Measurements from ENCODE around the gene PRSS8.
A peak's percentile ranks its signal among the peaks of the same experiment; 100 is the strongest.

The PRSS8 gene

GRCh38 chr16:31128711-31129567 lies 6.6 kb downstream of the PRSS8 start:
- no peak for DNase-seq (ENCODE audit: low spot score)

- DNase-seq (ENCODE audit: low spot score): no peak
Measured at GRCh38 chr16:31127182-31127581, 8.3 kb downstream of the PRSS8 start.

GRCh38 chr16:31125844-31126243 lies 9.7 kb downstream of the PRSS8 start:
- no peak for DNase-seq (ENCODE audit: low spot score)

GRCh38 chr16:31120129-31120528 lies 15.4 kb downstream of the PRSS8 start:
- no peak for DNase-seq (ENCODE audit: low spot score)

- DNase-seq (ENCODE audit: low spot score): no peak
Measured at GRCh38 chr16:31118223-31119155, 17.0 kb downstream of the PRSS8 start.

GRCh38 chr16:31117384-31118222 lies 17.9 kb downstream of the PRSS8 start, which contains the start of gene KAT8:
Gene KAT8, plus strand, starts transcription at chr16:31117664. Its CDS starts 18 bp downstream, at chr16:31117682.
- peak; percentile 98 for DNase-seq (ENCODE audit: low spot score)

- DNase-seq (ENCODE audit: low spot score): no peak
Measured at GRCh38 chr16:31114468-31114867, 21.1 kb downstream of the PRSS8 start.

- DNase-seq (ENCODE audit: low spot score): no peak
Measured at GRCh38 chr16:31113121-31114120, 22.1 kb downstream of the PRSS8 start.

- DNase-seq (ENCODE audit: low spot score): no peak
Measured at GRCh38 chr16:31112711-31113110, 22.8 kb downstream of the PRSS8 start.

GRCh38 chr16:31111881-31112466 lies 23.6 kb downstream of the PRSS8 start:
- no peak for DNase-seq (ENCODE audit: low spot score)

GRCh38 chr16:31110106-31111034 lies 25.2 kb downstream of the PRSS8 start:
- DNase-seq (ENCODE audit: low spot score): no peak

GRCh38 chr16:31109622-31110021 lies 25.9 kb downstream of the PRSS8 start:
- DNase-seq (ENCODE audit: low spot score): no peak

- DNase-seq (ENCODE audit: low spot score): no peak
Measured at GRCh38 chr16:31108794-31109558, 26.6 kb downstream of the PRSS8 start.

- DNase-seq (ENCODE audit: low spot score): peak; percentile 92
Measured at GRCh38 chr16:31108035-31108793, 27.3 kb downstream of the PRSS8 start, which contains the start of gene BCKDK. Gene BCKDK, plus strand, starts transcription at chr16:31108386. Its CDS starts 838 bp downstream, at chr16:31109224.

- no peak for DNase-seq (ENCODE audit: low spot score)
Measured at GRCh38 chr16:31107465-31107867, 28.1 kb downstream of the PRSS8 start.

GRCh38 chr16:31106509-31107464 lies 28.7 kb downstream of the PRSS8 start:
- no peak for DNase-seq (ENCODE audit: low spot score)

All from iPS-NIHi11 (cell line).